ENCODE data around the gene GMCL2.

DNA sequence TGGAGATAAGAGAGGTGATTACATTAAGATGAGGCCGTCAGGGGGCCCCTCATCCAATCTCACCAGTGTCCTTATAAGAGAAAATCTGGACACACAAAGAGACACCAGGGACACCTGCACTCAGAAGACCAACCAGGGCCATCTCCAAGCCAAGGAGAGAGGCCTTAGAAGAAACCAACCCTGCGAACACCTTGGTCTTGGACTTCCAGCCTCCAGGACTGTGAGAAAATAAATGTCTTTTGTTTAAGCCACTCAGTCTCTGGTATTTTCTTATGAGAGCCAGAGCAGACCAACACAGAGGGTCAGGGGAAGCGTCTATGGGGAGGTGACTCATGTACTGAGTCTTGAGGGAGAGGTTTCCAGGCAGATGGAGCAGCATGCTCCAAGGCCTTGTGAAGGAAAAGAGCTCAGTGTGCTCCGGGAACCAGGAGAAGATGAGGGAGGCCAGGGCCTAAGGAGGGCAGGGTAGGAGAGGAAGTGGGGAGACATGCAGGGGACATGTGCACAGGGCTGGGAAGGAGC lies 40.0 kb upstream of the GMCL2 start:
- TF ChIP-seq, protein P1, sequence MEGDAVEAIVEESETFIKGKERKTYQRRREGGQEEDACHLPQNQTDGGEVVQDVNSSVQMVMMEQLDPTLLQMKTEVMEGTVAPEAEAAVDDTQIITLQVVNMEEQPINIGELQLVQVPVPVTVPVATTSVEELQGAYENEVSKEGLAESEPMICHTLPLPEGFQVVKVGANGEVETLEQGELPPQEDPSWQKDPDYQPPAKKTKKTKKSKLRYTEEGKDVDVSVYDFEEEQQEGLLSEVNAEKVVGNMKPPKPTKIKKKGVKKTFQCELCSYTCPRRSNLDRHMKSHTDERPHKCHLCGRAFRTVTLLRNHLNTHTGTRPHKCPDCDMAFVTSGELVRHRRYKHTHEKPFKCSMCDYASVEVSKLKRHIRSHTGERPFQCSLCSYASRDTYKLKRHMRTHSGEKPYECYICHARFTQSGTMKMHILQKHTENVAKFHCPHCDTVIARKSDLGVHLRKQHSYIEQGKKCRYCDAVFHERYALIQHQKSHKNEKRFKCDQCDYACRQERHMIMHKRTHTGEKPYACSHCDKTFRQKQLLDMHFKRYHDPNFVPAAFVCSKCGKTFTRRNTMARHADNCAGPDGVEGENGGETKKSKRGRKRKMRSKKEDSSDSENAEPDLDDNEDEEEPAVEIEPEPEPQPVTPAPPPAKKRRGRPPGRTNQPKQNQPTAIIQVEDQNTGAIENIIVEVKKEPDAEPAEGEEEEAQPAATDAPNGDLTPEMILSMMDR (conservative IDR thresholded peaks at IDR 0.05; ENCODE audit: low read length) = no peak
- no peak for TF ChIP-seq EZH2phosphoT487 (IDR thresholded peaks at IDR 0.05; ENCODE audit: borderline replicate concordance, low read depth, low read length)

Data from OCI-LY7 (cell line).